Activated CD4-positive, alpha-beta T cell treated with anti-CD3 and anti-CD28 coated beads for 36 hours (primary cell): ENCODE measurements around the gene MRPL14. TPM values are rescaled to one million over a fixed set of nuclear protein-coding genes. Genes with fewer than 3 reads are reported as not detected.
"Not testable (repeated sequence)": the region's sequence is repeated elsewhere in the genome, so short reads cannot be mapped to it uniquely, and the experiment has no call there.

Experiments
- ATAC-seq: fragments of 200-7000 bp; cut with Tn5 transposase; one replicate; pipeline ENCODE4 v1.10.0; 2021; ENCODE audit warnings: mild to moderate bottlenecking, moderate library complexity
- CTCF ChIA-PET: fragments of 350-600 bp; sonication (Branson Sonifier 250); formaldehyde crosslinking; loops from one replicate; lab custom pipeline; 2021; ENCODE audit warnings: antibody characterized with exemption; lab: Charles Lee
- POLR2A ChIA-PET: fragments of 350-600 bp; sonication (Branson Sonifier 250); formaldehyde crosslinking; loops from one replicate; lab custom pipeline; 2021; ENCODE audit warnings: antibody characterized with exemption, inconsistent platforms; lab: Charles Lee
- DNase-seq: peaks from one replicate; pipeline ENCODE4 v3.0.0-alpha.2; 2020
- H3K27ac Mint-ChIP-seq: one replicate; pipeline ENCODE4 v1.8.0; 2021; ENCODE audit warnings: mixed read lengths
- H3K27me3 Mint-ChIP-seq: one replicate; pipeline ENCODE4 v1.8.0; 2021; ENCODE audit warnings: mixed read lengths
- H3K36me3 Mint-ChIP-seq: one replicate; pipeline ENCODE4 v1.8.0; 2021; ENCODE audit warnings: low read depth, mixed read lengths
- H3K4me1 Mint-ChIP-seq: one replicate; pipeline ENCODE4 v1.8.0; 2021; ENCODE audit warnings: mixed read lengths
- H3K4me3 Mint-ChIP-seq: one replicate; pipeline ENCODE4 v1.8.0; 2021; ENCODE audit warnings: mild to moderate bottlenecking, moderate library complexity, mixed read lengths
- H3K9me3 Mint-ChIP-seq: one replicate; pipeline ENCODE4 v1.8.0; 2021; ENCODE audit warnings: low read depth, mixed read lengths
- intact Hi-C, 2 experiments: fragments of 100-400 bp; cut with DNase I in 1 of 2; cut with micrococcal nuclease in 1 of 2; formaldehyde crosslinking; loops; one replicate each; pipeline versions ENCODE4 v1.14.2 to v1.15.1; 2022 to 2024; cut with DNase I, micrococcal nuclease
- total RNA-seq, 2 experiments: library from RNA; stranded (reverse); gene quantifications; one replicate each; pipeline ENCODE4 v1.2.3, GENCODE V29; 2021

Gene MRPL14
- total RNA-seq, 2 experiments from 2014 or later, result 29.5 to 43.3 TPM

DNA sequence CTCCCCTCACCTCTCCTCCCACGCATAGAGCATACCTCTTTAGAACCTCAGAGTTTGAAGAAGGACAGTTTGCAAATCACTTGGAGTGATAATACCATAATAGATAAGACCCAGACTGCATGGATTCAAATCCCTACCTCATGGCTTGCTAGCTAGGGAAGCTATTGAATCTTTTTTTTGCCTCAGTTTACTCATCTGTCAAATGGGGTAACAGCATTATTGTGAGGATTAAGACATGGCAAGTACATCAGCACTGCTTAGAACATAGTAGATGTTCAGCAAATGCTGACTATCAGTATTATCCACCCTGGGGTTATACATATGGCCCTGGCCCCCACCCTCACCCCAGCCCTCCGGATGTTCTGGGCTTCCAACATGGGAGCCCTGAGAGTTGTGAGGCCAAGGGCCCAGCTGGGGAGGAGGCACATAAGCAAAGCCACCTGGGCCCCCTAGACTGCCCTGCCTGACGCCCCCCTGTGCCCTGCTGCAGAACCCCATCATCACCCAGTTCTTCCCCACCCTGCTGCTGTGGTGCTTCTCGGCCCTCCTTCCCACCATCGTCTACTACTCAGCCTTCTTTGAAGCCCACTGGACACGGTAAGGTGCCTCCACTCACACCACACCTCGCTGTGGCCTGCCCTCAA, 22.2 kb upstream of the MRPL14 start:
- intact Hi-C loops, result loop anchor here in 1 of 2 experiments (5.0 kb wide), 1 partner anchor 188 kb away; no protein-coding TSS in a partner anchor
- ChIA-PET POLR2A (interaction anchor here (0.7 kb wide), 1 partner anchor 79 kb away, joined by 3 read pairs; no protein-coding TSS in a partner anchor), CTCF (interaction anchor here (0.8 to 4.6 kb wide), 4 partner anchors 11 to 164 kb away, joined by 3 to 50 read pairs (median 4); partner anchors contain the start of gene AARS2)
- H3K9me3 Mint-ChIP-seq, result no peaks in the 10 kb centered on the region
- H3K27ac Mint-ChIP-seq, result no peak overlapping the region
- H3K27me3 Mint-ChIP-seq, result no peaks in the 10 kb centered on the region
- H3K36me3 Mint-ChIP-seq, result peaks cover 15% of the 10 kb centered on the region
- DNase-seq (no peak), ATAC-seq (no peak)
- H3K4me3 Mint-ChIP-seq, result no peak overlapping the region
- peaks cover 5% of the 10 kb centered on the region for H3K4me1 Mint-ChIP-seq

DNA sequence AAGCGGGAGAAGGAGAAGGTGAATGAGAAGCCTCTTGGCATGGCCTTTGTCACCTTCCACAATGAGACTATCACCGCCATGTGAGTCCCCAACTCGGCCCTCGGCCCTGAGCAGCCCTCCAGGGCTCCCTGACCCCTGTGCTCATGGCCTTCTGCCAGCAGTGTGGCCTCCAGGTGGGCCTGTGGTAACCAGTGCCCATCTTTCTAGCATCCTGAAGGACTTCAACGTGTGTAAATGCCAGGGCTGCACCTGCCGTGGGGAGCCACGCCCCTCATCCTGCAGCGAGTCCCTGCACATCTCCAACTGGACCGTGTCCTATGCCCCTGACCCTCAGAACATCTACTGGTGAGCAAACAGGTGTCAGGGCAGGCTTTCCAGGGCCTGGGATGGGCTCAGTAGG, 21.1 kb upstream of the MRPL14 start:
- Mint-ChIP-seq H3K4me3 (no peak overlapping the region), H3K4me1 (peaks cover 5% of the 10 kb centered on the region), H3K36me3 (peaks cover 14% of the 10 kb centered on the region), H3K9me3 (no peaks in the 10 kb centered on the region), H3K27ac (no peak overlapping the region), H3K27me3 (no peaks in the 10 kb centered on the region)
- ATAC-seq, result no peak
- DNase-seq, result no peak
- POLR2A ChIA-PET, result interaction anchor here (0.6 kb wide), 1 partner anchor 52 kb away, joined by 4 read pairs; no protein-coding TSS in a partner anchor
- CTCF ChIA-PET, result interaction anchor here (0.7 to 4.6 kb wide), 2 partner anchors 52 to 518 kb away, joined by 3 to 50 read pairs; no protein-coding TSS in a partner anchor
- intact Hi-C loops, result no loop called here

GRCh38 chr6:44147256-44147655, 20.0 kb upstream of the MRPL14 start:
- Mint-ChIP-seq H3K27me3 (no peaks in the 10 kb centered on the region), H3K4me3 (no peak overlapping the region), H3K36me3 (peaks cover 17% of the 10 kb centered on the region), H3K27ac (no peak overlapping the region), H3K9me3 (no peaks in the 10 kb centered on the region), H3K4me1 (peaks cover 5% of the 10 kb centered on the region)
- no peak for DNase-seq
- no peak for ATAC-seq
- ChIA-PET POLR2A (no interaction called here), CTCF (interaction anchor here (0.6 to 4.6 kb wide), 2 partner anchors 50 to 68 kb away, joined by 3 to 50 read pairs; no protein-coding TSS in a partner anchor)
- intact Hi-C loops, result no loop called here

DNA sequence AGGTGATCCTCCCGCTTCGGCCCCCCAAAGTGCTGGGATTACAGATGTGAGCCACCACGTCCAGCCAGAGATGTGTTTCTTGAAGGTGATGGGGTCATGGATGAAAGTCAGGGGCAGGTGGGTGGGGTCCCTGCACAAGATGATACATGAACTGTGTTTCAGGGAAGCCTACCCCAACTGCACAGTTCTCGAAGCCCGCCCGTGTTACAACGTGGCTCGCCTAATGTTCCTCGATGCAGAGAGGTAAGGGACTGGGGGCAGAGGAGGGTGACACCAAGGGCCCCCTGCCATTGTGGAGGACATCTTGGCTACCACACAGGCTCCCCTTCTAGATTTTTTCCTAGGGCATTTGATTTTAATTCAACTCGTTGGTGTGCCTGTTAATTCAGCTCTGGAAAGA, 19.4 kb upstream of the MRPL14 start:
- H3K27me3 Mint-ChIP-seq, result no peaks in the 10 kb centered on the region
- ATAC-seq (no peak), DNase-seq (no peak)
- H3K4me3 Mint-ChIP-seq, result no peak overlapping the region
- no peak overlapping the region for H3K27ac Mint-ChIP-seq
- intact Hi-C loops, result no loop called here
- CTCF ChIA-PET, result interaction anchor here (0.6 kb wide), 1 partner anchor 67 kb away, joined by 3 read pairs; no protein-coding TSS in a partner anchor
- peaks cover 4% of the 10 kb centered on the region for H3K4me1 Mint-ChIP-seq
- POLR2A ChIA-PET, result no interaction called here
- peaks cover 17% of the 10 kb centered on the region for H3K36me3 Mint-ChIP-seq
- H3K9me3 Mint-ChIP-seq, result no peaks in the 10 kb centered on the region

DNA sequence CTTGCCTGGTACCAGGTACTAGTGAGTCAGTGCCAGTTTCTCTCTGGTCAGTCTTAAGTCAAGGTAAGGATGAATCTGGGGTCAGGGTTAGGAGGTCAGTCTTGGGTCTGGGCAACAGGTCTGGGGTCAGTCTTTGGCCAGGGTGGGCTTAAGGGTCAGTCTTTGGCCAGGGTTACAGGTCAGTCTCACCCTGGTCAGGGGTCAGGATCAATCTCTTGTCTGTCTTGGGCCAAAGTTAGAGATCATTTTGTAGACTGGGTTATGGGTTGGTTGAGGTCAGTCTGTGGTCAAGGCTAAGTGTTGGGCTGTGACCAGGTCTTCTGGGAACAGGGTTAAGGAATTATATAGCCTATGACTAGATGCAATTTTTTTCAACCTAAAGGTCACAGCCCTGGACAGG, 18.6 kb upstream of the MRPL14 start:
- ChIA-PET CTCF (interaction anchor here (0.6 kb wide), 2 partner anchors 190 to 371 kb away, joined by 3 read pairs; no protein-coding TSS in a partner anchor), POLR2A (interaction anchor here (0.7 kb wide), 1 partner anchor 248 kb away, joined by 5 read pairs; no protein-coding TSS in a partner anchor)
- no peaks in the 10 kb centered on the region for H3K27me3 Mint-ChIP-seq
- no peak overlapping the region for H3K27ac Mint-ChIP-seq
- intact Hi-C loops, result no loop called here
- H3K9me3 Mint-ChIP-seq, result no peaks in the 10 kb centered on the region
- no peaks in the 10 kb centered on the region for H3K4me1 Mint-ChIP-seq
- DNase-seq, result no peak
- H3K4me3 Mint-ChIP-seq, result no peak overlapping the region
- ATAC-seq, result no peak
- H3K36me3 Mint-ChIP-seq, result peaks cover 18% of the 10 kb centered on the region

DNA sequence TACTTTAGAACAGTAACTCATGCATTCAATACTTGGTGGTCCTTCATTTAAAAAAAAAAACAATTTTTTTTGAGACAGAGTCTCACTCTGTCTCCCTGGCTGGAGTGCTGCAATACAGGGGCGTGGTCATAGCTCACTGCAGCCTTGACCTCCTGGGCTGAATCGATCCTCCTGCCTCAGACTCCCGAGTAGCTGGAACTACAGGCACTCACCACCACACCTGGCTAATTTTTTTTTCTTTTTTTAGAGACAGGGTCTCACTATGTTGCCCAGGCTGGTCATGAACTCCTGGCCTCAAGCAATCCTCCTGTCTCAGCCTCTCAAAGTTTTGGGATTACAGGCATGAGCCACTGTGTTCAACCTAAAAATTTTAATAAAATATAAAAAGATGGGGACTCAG, 17.3 kb upstream of the MRPL14 start:
- intact Hi-C loops, ATAC-seq, H3K27ac Mint-ChIP-seq, DNase-seq, H3K4me1 Mint-ChIP-seq, H3K27me3 Mint-ChIP-seq, H3K4me3 Mint-ChIP-seq, H3K9me3 Mint-ChIP-seq: not testable (repeated sequence)
- H3K36me3 Mint-ChIP-seq, result peaks cover 29% of the 10 kb centered on the region
- CTCF ChIA-PET, result interaction anchor here (0.7 kb wide), 1 partner anchor 52 kb away, joined by 3 read pairs; no protein-coding TSS in a partner anchor
- POLR2A ChIA-PET, result interaction anchor here (0.7 kb wide), 1 partner anchor 14 kb away, joined by 4 read pairs; no protein-coding TSS in a partner anchor

DNA sequence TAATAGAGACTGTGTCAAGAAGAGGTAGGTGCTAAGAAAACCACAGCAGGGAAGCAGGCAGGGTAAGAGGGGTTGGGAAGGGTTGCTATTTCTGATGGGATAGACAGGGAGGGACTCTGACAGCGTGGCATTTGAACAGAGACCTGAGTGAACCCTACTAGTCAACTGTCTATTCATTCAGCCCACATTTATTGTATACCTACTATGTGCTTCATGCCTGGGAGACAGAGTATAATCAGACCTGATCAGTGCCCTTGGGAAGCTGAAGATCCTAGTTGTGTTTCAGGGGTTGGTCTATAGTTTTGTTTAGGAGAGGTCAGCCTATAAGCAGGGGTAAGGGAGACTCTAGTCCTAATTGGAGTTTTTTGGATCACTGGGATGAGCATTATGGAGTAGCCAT, 16.5 kb upstream of the MRPL14 start:
- CTCF ChIA-PET, result interaction anchor here (0.6 to 1.0 kb wide), 2 partner anchors 25 to 41 kb away, joined by 3 read pairs; no protein-coding TSS in a partner anchor
- ATAC-seq, result no peak
- Mint-ChIP-seq H3K27me3 (no peaks in the 10 kb centered on the region), H3K4me3 (no peak overlapping the region), H3K27ac (no peak overlapping the region), H3K36me3 (peaks cover 27% of the 10 kb centered on the region), H3K9me3 (no peaks in the 10 kb centered on the region), H3K4me1 (no peaks in the 10 kb centered on the region)
- intact Hi-C loops, result no loop called here
- POLR2A ChIA-PET, result no interaction called here
- no peak for DNase-seq

- no peak overlapping the region for H3K27ac Mint-ChIP-seq
- no peaks in the 10 kb centered on the region for H3K4me1 Mint-ChIP-seq
- H3K4me3 Mint-ChIP-seq, result no peak overlapping the region
- H3K27me3 Mint-ChIP-seq, result no peaks in the 10 kb centered on the region
- no peak for ATAC-seq
- H3K9me3 Mint-ChIP-seq, result no peaks in the 10 kb centered on the region
- peaks cover 26% of the 10 kb centered on the region for H3K36me3 Mint-ChIP-seq
- DNase-seq, result no peak
- ChIA-PET CTCF (interaction anchor here (0.6 to 1.0 kb wide), 2 partner anchors 26 to 40 kb away, joined by 3 read pairs; no protein-coding TSS in a partner anchor), POLR2A (interaction anchor here (0.6 kb wide), 1 partner anchor 62 kb away, joined by 3 read pairs; no protein-coding TSS in a partner anchor)
- intact Hi-C loops, result no loop called here
Observed at GRCh38 chr6:44142835-44143234, 15.6 kb upstream of the MRPL14 start.

DNA sequence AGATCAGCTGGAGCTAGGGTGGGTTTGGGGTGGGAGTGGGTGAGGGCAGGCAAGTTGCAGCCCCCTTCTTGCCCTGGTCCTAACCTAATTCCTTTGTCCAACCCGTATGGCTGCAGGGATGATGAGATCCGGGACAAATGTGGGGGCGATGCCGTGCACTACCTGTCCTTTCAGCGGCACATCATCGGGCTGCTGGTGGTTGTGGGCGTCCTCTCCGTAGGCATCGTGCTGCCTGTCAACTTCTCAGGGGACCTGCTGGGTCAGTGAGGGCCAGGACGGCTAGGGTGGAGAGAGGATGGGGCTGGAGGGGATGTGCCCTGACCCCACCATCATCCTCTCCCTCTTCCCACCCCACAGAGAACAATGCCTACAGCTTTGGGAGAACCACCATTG, 12.1 kb upstream of the MRPL14 start:
- H3K27me3 Mint-ChIP-seq, result no peaks in the 10 kb centered on the region
- CTCF ChIA-PET, result no interaction called here
- peaks cover 22% of the 10 kb centered on the region for H3K36me3 Mint-ChIP-seq
- H3K4me1 Mint-ChIP-seq, result no peaks in the 10 kb centered on the region
- DNase-seq (no peak), ATAC-seq (no peak)
- no peaks in the 10 kb centered on the region for H3K9me3 Mint-ChIP-seq
- POLR2A ChIA-PET, result no interaction called here
- no peak overlapping the region for H3K27ac Mint-ChIP-seq
- H3K4me3 Mint-ChIP-seq, result no peak overlapping the region
- intact Hi-C loops, result no loop called here

- CTCF ChIA-PET, result no interaction called here
- POLR2A ChIA-PET, result no interaction called here
- H3K36me3 Mint-ChIP-seq, result peaks cover 22% of the 10 kb centered on the region
Observed at GRCh38 chr6:44138717-44139350, 11.6 kb upstream of the MRPL14 start.

DNA sequence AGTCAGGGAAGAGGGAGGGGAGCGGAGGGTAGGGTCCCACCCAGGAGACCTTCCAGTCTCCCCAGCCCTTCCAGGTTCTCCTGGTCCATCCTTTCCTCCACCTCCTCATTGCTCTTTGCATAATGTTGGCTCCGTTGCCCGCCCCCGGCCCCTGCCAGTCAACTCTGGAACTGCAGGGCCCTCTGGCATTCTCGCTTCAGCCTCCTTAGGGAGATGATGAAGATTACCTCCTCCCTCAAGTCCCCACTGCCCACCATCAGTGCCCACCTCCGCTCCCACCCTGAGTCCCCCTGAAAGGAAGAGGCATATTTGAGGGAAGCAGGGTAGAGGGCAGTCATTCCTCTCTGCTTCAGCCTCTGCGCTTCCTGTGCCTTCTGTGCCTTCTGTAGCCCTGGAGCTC, 8.6 kb upstream of the MRPL14 start:
- intact Hi-C loops, result no loop called here
- peaks cover 5% of the 10 kb centered on the region for H3K4me1 Mint-ChIP-seq
- POLR2A ChIA-PET, result interaction anchor here (0.6 kb wide), 1 partner anchor 540 kb away, joined by 3 read pairs; no protein-coding TSS in a partner anchor

More at GRCh38 chr6:44138717-44139350, 11.6 kb upstream of the MRPL14 start:
- intact Hi-C loops, result no loop called here
- ATAC-seq, result no peak
- DNase-seq, result no peak
- Mint-ChIP-seq H3K27ac (no peak overlapping the region), H3K27me3 (no peaks in the 10 kb centered on the region), H3K4me3 (no peak overlapping the region), H3K4me1 (no peaks in the 10 kb centered on the region), H3K9me3 (no peaks in the 10 kb centered on the region)

More for the DNA sequence above, 8.6 kb upstream of the MRPL14 start:
- peaks cover 18% of the 10 kb centered on the region for H3K36me3 Mint-ChIP-seq
- no peaks in the 10 kb centered on the region for H3K9me3 Mint-ChIP-seq
- H3K27ac Mint-ChIP-seq, result no peak overlapping the region
- CTCF ChIA-PET, result interaction anchor here (0.7 kb wide), 1 partner anchor 121 kb away, joined by 3 read pairs; the partner anchor contains the start of gene SLC35B2
- ATAC-seq (no peak), DNase-seq (no peak)
- H3K4me3 Mint-ChIP-seq, result no peak overlapping the region
- no peaks in the 10 kb centered on the region for H3K27me3 Mint-ChIP-seq
